ENCODE results near the gene STK11. TPM values are rescaled to one million over a fixed set of nuclear protein-coding genes. Genes with fewer than 3 reads are reported as not detected.

Gene STK11
- total RNA-seq, 5 donors from 2014 or later (not counting 1 experiment from before 2014, with no cell fraction given): 70.2 to 115 (median 99.5) TPM

- Histone ChIP-seq H3K27me3 (replicated peaks in 1 of 2; ENCODE audit: control insufficient read depth in 2 of 2, extremely low read depth in 1 of 2, insufficient read depth in 2 of 2, low read length in 1 of 2) (no peaks in the 10 kb centered on the region), H3K36me3 (ENCODE audit: control insufficient read depth in 2 of 2, extremely low read depth in 1 of 2, insufficient read depth in 1 of 2, low read length in 1 of 2) (peaks cover 31 to 44% of the 10 kb centered on the region in 2 donors), H3K4me3 (ENCODE audit: control insufficient read depth in 1 of 2, extremely low read depth in 1 of 2, low read length in 1 of 2) (no peak overlapping the region), H3K9me3 (no peaks in the 10 kb centered on the region), H3K4me1 (ENCODE audit: control insufficient read depth in 1 of 2, extremely low read depth in 1 of 2, insufficient read depth in 2 of 2, low read length in 2 of 2) (no peaks in the 10 kb centered on the region), H3K27ac (ENCODE audit: low read length) (no peak overlapping the region)
- ChIA-PET CTCF (no interaction called here), POLR2A (interaction anchor here in 1 of 2 donors (0.5 kb wide), 1 partner anchor 48 kb away, joined by 10 read pairs; no protein-coding TSS in a partner anchor)
- no peak for DNase-seq
- no peaks in the 10 kb centered on the region for H3K27me3 Mint-ChIP-seq
- no peak for ATAC-seq (replicated peaks in 1 of 4)
- H3K9me3 Mint-ChIP-seq: no peaks in the 10 kb centered on the region
- no peak overlapping the region for H3K27ac Mint-ChIP-seq
- WGBS (ENCODE audit: insufficient coverage): 90% methylated on average over 24 of the region's 29 CpGs
- H3K4me3 Mint-ChIP-seq: no peak overlapping the region
- no peaks in the 10 kb centered on the region for H3K4me1 Mint-ChIP-seq
- H3K36me3 Mint-ChIP-seq: no peaks in the 10 kb centered on the region
Observed at GRCh38 chr19:1225440-1226226, 20.1 kb downstream of the STK11 start.

GRCh38 chr19:1226227-1226518 lies 20.6 kb downstream of the STK11 start:
- Histone ChIP-seq H3K27me3 (replicated peaks in 1 of 2; ENCODE audit: control insufficient read depth in 2 of 2, extremely low read depth in 1 of 2, insufficient read depth in 2 of 2, low read length in 1 of 2) (no peaks in the 10 kb centered on the region), H3K9me3 (no peaks in the 10 kb centered on the region), H3K27ac (ENCODE audit: low read length) (no peak overlapping the region), H3K36me3 (ENCODE audit: control insufficient read depth in 2 of 2, extremely low read depth in 1 of 2, insufficient read depth in 1 of 2, low read length in 1 of 2) (peaks cover 26 to 39% of the 10 kb centered on the region in 2 donors), H3K4me3 (ENCODE audit: control insufficient read depth in 1 of 2, extremely low read depth in 1 of 2, low read length in 1 of 2) (no peak overlapping the region), H3K4me1 (ENCODE audit: control insufficient read depth in 1 of 2, extremely low read depth in 1 of 2, insufficient read depth in 2 of 2, low read length in 2 of 2) (no peaks in the 10 kb centered on the region)
- Mint-ChIP-seq H3K4me1 (no peaks in the 10 kb centered on the region), H3K27ac (no peak overlapping the region), H3K4me3 (no peak overlapping the region), H3K36me3 (no peaks in the 10 kb centered on the region), H3K27me3 (no peaks in the 10 kb centered on the region), H3K9me3 (no peaks in the 10 kb centered on the region)
- DNase-seq (no peak), ATAC-seq (replicated peaks in 1 of 4) (no peak)
- POLR2A ChIA-PET: no interaction called here
- WGBS (ENCODE audit: insufficient coverage): 96% methylated on average over 9 of the region's 11 CpGs
- CTCF ChIA-PET: no interaction called here

- H3K4me3 Mint-ChIP-seq: no peak overlapping the region
- Histone ChIP-seq H3K27ac (ENCODE audit: low read length) (no peak overlapping the region), H3K9me3 (no peaks in the 10 kb centered on the region), H3K4me3 (ENCODE audit: control insufficient read depth in 1 of 2, extremely low read depth in 1 of 2, low read length in 1 of 2) (no peak overlapping the region), H3K36me3 (ENCODE audit: control insufficient read depth in 2 of 2, extremely low read depth in 1 of 2, insufficient read depth in 1 of 2, low read length in 1 of 2) (peaks cover 25 to 34% of the 10 kb centered on the region in 2 donors), H3K4me1 (ENCODE audit: control insufficient read depth in 1 of 2, extremely low read depth in 1 of 2, insufficient read depth in 2 of 2, low read length in 2 of 2) (no peaks in the 10 kb centered on the region), H3K27me3 (replicated peaks in 1 of 2; ENCODE audit: control insufficient read depth in 2 of 2, extremely low read depth in 1 of 2, insufficient read depth in 2 of 2, low read length in 1 of 2) (no peaks in the 10 kb centered on the region)
- ChIA-PET POLR2A (no interaction called here), CTCF (no interaction called here)
- ATAC-seq (replicated peaks in 1 of 4) (no peak), DNase-seq (no peak)
- no peaks in the 10 kb centered on the region for H3K36me3 Mint-ChIP-seq
- H3K4me1 Mint-ChIP-seq: no peaks in the 10 kb centered on the region
- no peaks in the 10 kb centered on the region for H3K9me3 Mint-ChIP-seq
- H3K27me3 Mint-ChIP-seq: no peaks in the 10 kb centered on the region
- 95% methylated on average over 45 of the region's 50 CpGs for WGBS (ENCODE audit: insufficient coverage)
- no peak overlapping the region for H3K27ac Mint-ChIP-seq
Observed at GRCh38 chr19:1226522-1227303, 21.1 kb downstream of the STK11 start.

GRCh38 chr19:1227304-1228054 lies 21.9 kb downstream of the STK11 start:
- peaks cover 0 to 3% (median 0%) of the 10 kb centered on the region in 3 donors for H3K4me1 Mint-ChIP-seq
- Histone ChIP-seq H3K4me3 (ENCODE audit: control insufficient read depth in 1 of 2, extremely low read depth in 1 of 2, low read length in 1 of 2) (no peak overlapping the region), H3K27me3 (replicated peaks in 1 of 2; ENCODE audit: control insufficient read depth in 2 of 2, extremely low read depth in 1 of 2, insufficient read depth in 2 of 2, low read length in 1 of 2) (no peaks in the 10 kb centered on the region), H3K36me3 (ENCODE audit: control insufficient read depth in 2 of 2, extremely low read depth in 1 of 2, insufficient read depth in 1 of 2, low read length in 1 of 2) (peaks cover 25 to 26% of the 10 kb centered on the region in 2 donors), H3K27ac (ENCODE audit: low read length) (no peak overlapping the region), H3K4me1 (ENCODE audit: control insufficient read depth in 1 of 2, extremely low read depth in 1 of 2, insufficient read depth in 2 of 2, low read length in 2 of 2) (no peaks in the 10 kb centered on the region), H3K9me3 (no peaks in the 10 kb centered on the region)
- no peak for ATAC-seq (replicated peaks in 1 of 4)
- 98% methylated on average over 24 of the region's 56 CpGs for WGBS (ENCODE audit: insufficient coverage)
- no peaks in the 10 kb centered on the region for H3K36me3 Mint-ChIP-seq
- no peak for DNase-seq
- no peak overlapping the region for H3K27ac Mint-ChIP-seq
- CTCF ChIA-PET: interaction anchor here (0.6 kb wide), 2 partner anchors 38 to 143 kb away, joined by 3 to 4 read pairs; no protein-coding TSS in a partner anchor
- no peaks in the 10 kb centered on the region for H3K9me3 Mint-ChIP-seq
- H3K4me3 Mint-ChIP-seq: no peak overlapping the region
- POLR2A ChIA-PET: interaction anchor here in 1 of 2 donors (0.6 kb wide), 1 partner anchor 211 kb away, joined by 9 read pairs; no protein-coding TSS in a partner anchor
- no peaks in the 10 kb centered on the region for H3K27me3 Mint-ChIP-seq

GRCh38 chr19:1228161-1228957 lies 22.8 kb downstream of the STK11 start:
- Mint-ChIP-seq H3K36me3 (no peaks in the 10 kb centered on the region), H3K27ac (no peak overlapping the region)
- CTCF ChIA-PET: interaction anchor here (0.6 kb wide), 2 partner anchors 37 to 142 kb away, joined by 3 to 4 read pairs; no protein-coding TSS in a partner anchor

More at GRCh38 chr19:1228161-1228957, 22.8 kb downstream of the STK11 start:
- Mint-ChIP-seq H3K4me1 (peaks cover 0 to 3% (median 0%) of the 10 kb centered on the region in 3 donors), H3K9me3 (no peaks in the 10 kb centered on the region), H3K4me3 (no peak overlapping the region), H3K27me3 (no peaks in the 10 kb centered on the region)
- no peak overlapping the region for H3K4me3 ChIP-seq (ENCODE audit: control insufficient read depth in 1 of 2, extremely low read depth in 1 of 2, low read length in 1 of 2)
- DNase-seq: no peak
- no peak overlapping the region for H3K27ac ChIP-seq (ENCODE audit: low read length)
- no peaks in the 10 kb centered on the region for H3K27me3 ChIP-seq (replicated peaks in 1 of 2; ENCODE audit: control insufficient read depth in 2 of 2, extremely low read depth in 1 of 2, insufficient read depth in 2 of 2, low read length in 1 of 2)
- POLR2A ChIA-PET: interaction anchor here in 1 of 2 donors (0.6 kb wide), 1 partner anchor 212 kb away, joined by 9 read pairs; no protein-coding TSS in a partner anchor
- H3K36me3 ChIP-seq (ENCODE audit: control insufficient read depth in 2 of 2, extremely low read depth in 1 of 2, insufficient read depth in 1 of 2, low read length in 1 of 2): peaks cover 17 to 23% of the 10 kb centered on the region in 2 donors
- WGBS (ENCODE audit: insufficient coverage): 98% methylated on average over 83 of the region's 100 CpGs
- no peaks in the 10 kb centered on the region for H3K4me1 ChIP-seq (ENCODE audit: control insufficient read depth in 1 of 2, extremely low read depth in 1 of 2, insufficient read depth in 2 of 2, low read length in 2 of 2)
- ATAC-seq (replicated peaks in 1 of 4): no peak
- no peaks in the 10 kb centered on the region for H3K9me3 ChIP-seq

Data from T-cell (primary cell).